Measurements from ENCODE around the gene CEP112.

The CEP112 gene

GRCh38 chr17:65609749-65610148, 582.2 kb downstream of the CEP112 start:
- H3K27ac Mint-ChIP-seq = no peak overlapping the region
- no peaks in the 10 kb centered on the region for H3K27me3 Mint-ChIP-seq (ENCODE audit: low read depth)
- H3K4me3 Mint-ChIP-seq = no peak overlapping the region
- H3K9me3 Mint-ChIP-seq = no peaks in the 10 kb centered on the region
- H3K36me3 Mint-ChIP-seq (ENCODE audit: low read depth) = peaks cover 5% of the 10 kb centered on the region
- no peaks in the 10 kb centered on the region for H3K4me1 Mint-ChIP-seq
- no peak for TF ChIP-seq CTCF (IDR thresholded peaks at IDR 0.05; ENCODE audit: unreplicated experiment in 3 of 3)

GRCh38 chr17:65609286-65609685, 582.6 kb downstream of the CEP112 start:
- no peak overlapping the region for H3K27ac Mint-ChIP-seq
- H3K4me1 Mint-ChIP-seq = no peaks in the 10 kb centered on the region
- no peaks in the 10 kb centered on the region for H3K27me3 Mint-ChIP-seq (ENCODE audit: low read depth)
- no peaks in the 10 kb centered on the region for H3K9me3 Mint-ChIP-seq
- TF ChIP-seq CTCF (IDR thresholded peaks at IDR 0.05; ENCODE audit: unreplicated experiment in 3 of 3) = no peak
- H3K4me3 Mint-ChIP-seq = no peak overlapping the region
- H3K36me3 Mint-ChIP-seq (ENCODE audit: low read depth) = peaks cover 5% of the 10 kb centered on the region

- no peak for TF ChIP-seq CTCF (IDR thresholded peaks at IDR 0.05; ENCODE audit: unreplicated experiment in 3 of 3)
- Mint-ChIP-seq H3K27ac (no peak overlapping the region), H3K4me1 (peaks cover 12% of the 10 kb centered on the region), H3K27me3 (ENCODE audit: low read depth) (peaks cover 3% of the 10 kb centered on the region), H3K36me3 (ENCODE audit: low read depth) (no peaks in the 10 kb centered on the region), H3K9me3 (no peaks in the 10 kb centered on the region), H3K4me3 (no peak overlapping the region)
Measured at GRCh38 chr17:65604070-65604469, 587.9 kb downstream of the CEP112 start.

- no peak overlapping the region for H3K27ac Mint-ChIP-seq
- peaks cover 3% of the 10 kb centered on the region for H3K27me3 Mint-ChIP-seq (ENCODE audit: low read depth)
- no peak for TF ChIP-seq CTCF (IDR thresholded peaks at IDR 0.05; ENCODE audit: unreplicated experiment in 3 of 3)
- no peaks in the 10 kb centered on the region for H3K36me3 Mint-ChIP-seq (ENCODE audit: low read depth)
- peaks cover 12% of the 10 kb centered on the region for H3K4me1 Mint-ChIP-seq
- H3K4me3 Mint-ChIP-seq = no peak overlapping the region
- H3K9me3 Mint-ChIP-seq = no peaks in the 10 kb centered on the region
Measured at GRCh38 chr17:65601881-65602280, 590.1 kb downstream of the CEP112 start.

- TF ChIP-seq CTCF (IDR thresholded peaks at IDR 0.05; ENCODE audit: unreplicated experiment in 3 of 3) = no peak
- Mint-ChIP-seq H3K27me3 (ENCODE audit: low read depth) (peaks cover 3% of the 10 kb centered on the region), H3K4me1 (peaks cover 12% of the 10 kb centered on the region), H3K27ac (no peak overlapping the region), H3K9me3 (no peaks in the 10 kb centered on the region), H3K36me3 (ENCODE audit: low read depth) (no peaks in the 10 kb centered on the region), H3K4me3 (no peak overlapping the region)
Measured at GRCh38 chr17:65601145-65601544, 590.8 kb downstream of the CEP112 start.

- TF ChIP-seq CTCF (IDR thresholded peaks at IDR 0.05; ENCODE audit: unreplicated experiment in 3 of 3) = no peak
- H3K27ac Mint-ChIP-seq = peak overlapping the region in 1 of 3 experiments; percentile 44
- H3K36me3 Mint-ChIP-seq (ENCODE audit: low read depth) = no peaks in the 10 kb centered on the region
- H3K4me3 Mint-ChIP-seq = no peak overlapping the region
- peaks cover 3% of the 10 kb centered on the region for H3K27me3 Mint-ChIP-seq (ENCODE audit: low read depth)
- H3K9me3 Mint-ChIP-seq = no peaks in the 10 kb centered on the region
- H3K4me1 Mint-ChIP-seq = peaks cover 12% of the 10 kb centered on the region
Measured at GRCh38 chr17:65600518-65600917, 591.4 kb downstream of the CEP112 start.
